T follicular helper cell (primary cell): ENCODE results near the gene OR51A7.
"Not testable (repeated sequence)": the region's sequence is repeated elsewhere in the genome, so short reads cannot be mapped to it uniquely, and the experiment has no call there.

ENCODE experiments used
- DNase-seq: peaks from one replicate; pipeline ENCODE4 v3.0.0-alpha.2; 2020; ENCODE audit warnings: low read depth
- total RNA-seq, 2 experiments: gene quantifications; one replicate each; lab custom pipeline; 2026; lab: John Stamatoyannopoulos, UW

The OR51A7 gene, protein sequence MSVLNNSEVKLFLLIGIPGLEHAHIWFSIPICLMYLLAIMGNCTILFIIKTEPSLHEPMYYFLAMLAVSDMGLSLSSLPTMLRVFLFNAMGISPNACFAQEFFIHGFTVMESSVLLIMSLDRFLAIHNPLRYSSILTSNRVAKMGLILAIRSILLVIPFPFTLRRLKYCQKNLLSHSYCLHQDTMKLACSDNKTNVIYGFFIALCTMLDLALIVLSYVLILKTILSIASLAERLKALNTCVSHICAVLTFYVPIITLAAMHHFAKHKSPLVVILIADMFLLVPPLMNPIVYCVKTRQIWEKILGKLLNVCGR
- total RNA-seq: 0 reads per million in 2 experiments

DNA sequence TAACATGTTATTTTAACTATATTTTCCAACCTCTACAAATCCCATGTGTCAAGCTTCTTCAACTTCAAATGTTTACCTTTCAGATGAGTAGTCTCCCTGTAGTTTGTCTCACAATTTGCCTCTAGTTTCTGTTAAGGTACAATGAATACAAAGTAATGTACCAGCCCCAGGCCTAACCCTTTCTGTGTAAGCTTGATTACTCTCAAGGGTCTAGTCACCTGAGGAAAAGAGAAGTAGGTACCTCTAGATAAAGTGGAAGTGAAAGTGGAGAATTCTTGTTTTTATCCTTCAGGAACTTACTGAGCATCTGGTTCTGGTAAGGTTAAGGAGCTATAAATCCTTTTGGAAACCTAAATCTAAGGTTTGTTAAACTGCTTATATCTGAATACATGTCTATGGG is at the start of gene OR51A7:
Gene OR51A7 (plus strand): TSS at position 300 of the 400 bp plus-strand sequence. CDS start 3,587 bp downstream, outside the sequence.
- DNase-seq: no peak

DNA sequence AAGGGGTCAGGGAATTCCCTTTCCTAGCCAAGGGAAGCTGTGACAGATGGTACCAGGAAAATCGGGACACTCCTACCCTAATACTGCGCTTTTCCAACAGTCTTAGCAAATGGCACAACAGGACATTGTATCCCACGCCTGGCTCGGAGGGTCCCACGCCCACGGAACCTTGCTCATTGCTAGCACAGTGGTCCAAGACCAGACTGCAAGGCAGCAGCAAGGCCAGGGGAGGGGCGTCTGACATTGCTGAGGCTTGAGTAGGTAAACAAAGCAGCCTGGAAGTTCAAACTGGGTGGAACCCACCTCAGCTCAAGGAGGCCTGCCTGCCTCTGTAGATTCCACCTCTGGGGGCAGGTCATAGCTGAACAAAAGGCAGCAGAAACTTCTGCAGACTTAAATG is 49.3 kb upstream of the OR51A7 start:
- DNase-seq: not testable (repeated sequence)

DNA sequence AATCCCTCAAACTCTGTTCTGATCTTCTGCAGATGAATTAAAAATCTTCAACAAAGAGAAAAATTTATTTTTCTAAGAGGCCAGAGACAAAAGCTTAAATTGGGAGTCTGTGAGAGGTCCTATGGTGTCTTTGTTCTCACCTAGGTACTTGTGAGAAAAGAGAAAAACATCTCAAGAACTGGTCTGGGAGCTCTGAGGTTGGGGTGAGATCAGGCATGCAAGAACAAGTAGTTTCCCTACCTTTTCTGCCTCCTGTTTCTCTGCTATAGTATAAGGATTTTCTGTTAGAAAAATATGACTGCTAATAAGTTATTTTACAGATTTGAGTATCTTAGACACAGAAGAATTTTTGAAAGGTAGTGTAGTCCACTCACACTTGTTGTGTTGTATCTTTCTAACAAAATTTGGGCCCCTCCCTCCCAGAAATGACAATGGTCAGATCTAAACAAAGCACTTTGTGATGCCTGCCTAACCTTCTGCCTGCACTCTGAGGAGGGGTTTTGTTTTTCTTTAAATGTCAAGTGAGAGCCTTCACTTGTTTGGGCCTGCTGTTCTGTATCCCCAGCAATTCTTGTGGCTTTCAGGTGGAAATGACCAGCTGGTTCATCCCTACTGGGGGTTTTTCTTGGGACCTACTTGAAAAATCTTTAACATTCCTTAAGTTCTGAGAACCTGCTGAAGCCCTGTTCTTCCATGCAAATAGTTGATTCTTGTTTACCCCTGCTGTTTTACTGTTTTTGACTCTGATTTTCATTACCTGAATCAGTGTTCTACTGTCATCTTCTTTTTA is 40.9 kb upstream of the OR51A7 start:
- no peak for DNase-seq

DNA sequence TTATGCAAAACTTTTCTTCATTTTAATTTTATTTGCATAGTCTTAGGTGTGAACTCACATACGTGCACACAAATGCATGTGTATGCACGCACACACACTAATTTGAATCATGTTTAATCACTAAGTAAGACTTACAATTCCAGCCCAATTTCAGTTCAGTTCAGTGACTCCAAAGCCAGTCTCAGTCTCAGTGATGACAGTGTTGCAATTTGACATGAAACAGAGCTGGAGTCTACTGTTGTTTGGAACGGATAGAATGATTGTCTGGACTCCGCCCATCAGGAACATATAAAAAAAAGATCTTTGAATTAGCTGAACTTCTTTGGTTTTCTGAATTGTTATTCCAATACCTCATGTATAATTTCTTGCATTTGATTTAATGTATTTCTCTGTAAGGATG is 39.7 kb upstream of the OR51A7 start:
- no peak for DNase-seq

DNA sequence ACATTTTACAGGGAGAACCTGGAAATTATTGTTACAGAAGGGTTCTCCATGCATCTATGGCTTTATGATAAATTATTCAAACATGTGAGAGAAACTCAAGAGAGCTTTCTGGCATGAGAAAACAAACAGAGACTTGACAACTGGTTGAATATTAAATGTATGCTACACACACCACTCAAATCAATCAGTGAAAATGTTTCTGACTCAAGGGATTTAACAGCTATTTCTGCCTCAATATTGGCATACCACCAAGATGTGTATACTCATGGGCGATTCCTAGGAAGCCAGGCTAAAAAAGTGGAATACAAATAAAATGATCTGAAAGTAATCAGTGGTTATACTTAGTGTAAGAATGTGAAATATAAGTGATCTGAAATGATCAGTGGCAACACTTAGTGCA is 37.7 kb upstream of the OR51A7 start:
- DNase-seq: no peak

DNA sequence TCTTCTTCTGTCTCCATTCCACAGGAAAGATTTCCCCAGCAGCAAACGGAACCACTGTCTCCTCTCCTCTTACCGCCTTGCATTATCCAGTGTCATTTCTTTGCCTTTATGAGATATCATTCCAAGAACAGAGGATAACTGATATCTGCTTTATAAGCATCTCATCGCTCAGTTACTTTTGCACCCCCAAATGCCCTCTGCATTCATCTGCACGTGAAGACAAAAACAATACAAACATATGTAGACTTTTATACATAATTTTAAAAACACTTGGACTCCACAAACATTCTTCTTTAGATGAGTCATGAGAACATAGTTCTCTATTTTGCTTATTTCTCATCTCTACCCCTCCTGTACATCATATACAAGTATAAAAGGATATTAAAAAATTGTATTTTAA is 22.4 kb upstream of the OR51A7 start:
- DNase-seq: no peak

DNA sequence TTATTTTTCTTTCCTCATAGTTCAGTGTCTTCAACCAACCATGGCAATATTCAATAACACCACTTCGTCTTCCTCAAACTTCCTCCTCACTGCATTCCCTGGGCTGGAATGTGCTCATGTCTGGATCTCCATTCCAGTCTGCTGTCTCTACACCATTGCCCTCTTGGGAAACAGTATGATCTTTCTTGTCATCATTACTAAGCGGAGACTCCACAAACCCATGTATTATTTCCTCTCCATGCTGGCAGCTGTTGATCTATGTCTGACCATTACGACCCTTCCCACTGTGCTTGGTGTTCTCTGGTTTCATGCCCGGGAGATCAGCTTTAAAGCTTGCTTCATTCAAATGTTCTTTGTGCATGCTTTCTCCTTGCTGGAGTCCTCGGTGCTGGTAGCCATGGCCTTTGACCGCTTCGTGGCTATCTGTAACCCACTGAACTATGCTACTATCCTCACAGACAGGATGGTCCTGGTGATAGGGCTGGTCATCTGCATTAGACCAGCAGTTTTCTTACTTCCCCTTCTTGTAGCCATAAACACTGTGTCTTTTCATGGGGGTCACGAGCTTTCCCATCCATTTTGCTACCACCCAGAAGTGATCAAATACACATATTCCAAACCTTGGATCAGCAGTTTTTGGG is 21.6 kb upstream of the OR51A7 start, which contains the start of gene OR51T1:
Gene OR51T1 (plus strand): TSS at position 41 of the 641 bp plus-strand sequence. CDS start 0 bp downstream, at position 41.
- no peak for DNase-seq

DNA sequence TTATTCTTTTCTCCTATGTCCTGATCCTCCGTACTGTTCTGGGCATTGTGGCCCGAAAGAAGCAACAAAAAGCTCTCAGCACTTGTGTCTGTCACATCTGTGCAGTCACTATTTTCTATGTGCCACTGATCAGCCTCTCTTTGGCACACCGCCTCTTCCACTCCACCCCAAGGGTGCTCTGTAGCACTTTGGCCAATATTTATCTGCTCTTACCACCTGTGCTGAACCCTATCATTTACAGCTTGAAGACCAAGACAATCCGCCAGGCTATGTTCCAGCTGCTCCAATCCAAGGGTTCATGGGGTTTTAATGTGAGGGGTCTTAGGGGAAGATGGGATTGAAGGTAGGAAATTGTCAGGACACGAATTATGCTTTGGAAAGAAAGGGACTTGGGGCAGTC is 21.0 kb upstream of the OR51A7 start:
- DNase-seq: no peak

DNA sequence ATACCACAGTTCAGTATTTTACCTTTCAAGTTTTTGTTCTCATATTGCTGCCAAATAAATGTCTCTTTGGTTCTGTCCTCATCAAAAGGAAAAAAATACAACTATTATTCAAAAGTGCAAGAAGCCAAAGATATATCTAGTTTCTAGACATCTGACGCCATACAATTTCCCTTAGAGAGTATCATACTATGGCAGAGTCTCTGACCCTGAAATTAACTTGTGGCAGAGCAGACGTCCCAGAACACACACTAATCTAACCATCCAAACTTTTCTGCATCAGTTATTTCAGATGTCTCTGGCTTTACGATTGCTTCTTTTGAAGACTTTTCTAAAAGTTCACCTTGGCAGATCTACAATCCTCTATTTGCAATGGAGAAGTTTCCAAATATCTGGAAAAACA is 19.2 kb upstream of the OR51A7 start:
- no peak for DNase-seq

DNA sequence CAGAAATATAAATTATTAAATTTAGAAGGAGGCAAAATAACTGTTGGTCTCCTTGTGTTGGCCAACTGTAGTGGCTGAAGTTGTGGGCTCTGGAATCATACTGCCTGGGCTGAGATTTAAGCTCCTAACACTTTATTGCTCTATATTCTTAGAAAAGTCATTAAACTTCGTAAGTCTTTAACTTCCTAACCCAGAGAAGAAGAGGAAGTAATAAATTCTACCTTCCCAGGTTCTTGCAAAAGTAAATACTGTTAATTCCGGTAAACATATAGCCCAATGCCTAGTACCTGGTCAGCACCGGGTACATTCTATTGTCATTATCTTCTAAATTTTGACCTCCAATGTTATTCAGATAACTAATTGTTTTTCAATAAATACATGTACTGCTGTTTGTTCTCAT is 17.4 kb upstream of the OR51A7 start:
- no peak for DNase-seq

DNA sequence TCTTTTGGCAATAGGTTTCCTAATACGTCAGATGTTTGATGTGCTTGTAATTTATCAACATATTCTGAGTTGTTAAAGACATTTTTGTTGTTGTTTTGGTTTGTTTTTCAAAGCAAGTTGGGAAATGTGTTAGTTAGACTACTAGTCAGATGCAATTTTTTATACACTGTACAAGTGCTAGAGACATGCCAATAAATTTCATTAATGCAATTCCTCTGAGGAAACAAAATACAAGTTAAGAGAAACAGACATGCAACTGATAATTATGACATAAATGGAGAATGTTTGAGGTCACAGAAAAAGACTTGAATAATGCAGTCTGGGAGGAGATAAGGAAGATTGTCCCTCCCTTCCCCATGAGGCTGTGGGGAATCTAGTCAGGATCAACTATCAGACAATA is 16.0 kb upstream of the OR51A7 start:
- DNase-seq: no peak

DNA sequence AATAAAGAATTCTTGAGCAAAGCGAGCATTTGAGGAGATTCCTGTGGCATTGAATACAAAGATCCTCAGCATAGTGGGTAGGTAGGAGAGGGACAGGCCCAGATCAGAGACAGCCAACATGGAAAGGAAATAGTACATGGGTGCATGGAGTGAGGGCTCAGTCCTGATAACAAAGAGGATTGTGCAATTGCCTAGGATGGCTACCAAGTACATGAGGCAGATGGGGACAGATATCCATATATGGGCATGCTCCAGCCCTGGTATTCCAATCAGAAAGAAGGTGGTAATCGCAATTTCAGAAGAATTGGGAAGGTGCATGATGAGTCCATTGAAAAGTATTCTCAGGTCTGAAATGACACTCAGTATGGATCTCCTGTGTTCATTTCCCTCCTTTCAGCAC is 13.3 kb upstream of the OR51A7 start:
- no peak for DNase-seq

DNA sequence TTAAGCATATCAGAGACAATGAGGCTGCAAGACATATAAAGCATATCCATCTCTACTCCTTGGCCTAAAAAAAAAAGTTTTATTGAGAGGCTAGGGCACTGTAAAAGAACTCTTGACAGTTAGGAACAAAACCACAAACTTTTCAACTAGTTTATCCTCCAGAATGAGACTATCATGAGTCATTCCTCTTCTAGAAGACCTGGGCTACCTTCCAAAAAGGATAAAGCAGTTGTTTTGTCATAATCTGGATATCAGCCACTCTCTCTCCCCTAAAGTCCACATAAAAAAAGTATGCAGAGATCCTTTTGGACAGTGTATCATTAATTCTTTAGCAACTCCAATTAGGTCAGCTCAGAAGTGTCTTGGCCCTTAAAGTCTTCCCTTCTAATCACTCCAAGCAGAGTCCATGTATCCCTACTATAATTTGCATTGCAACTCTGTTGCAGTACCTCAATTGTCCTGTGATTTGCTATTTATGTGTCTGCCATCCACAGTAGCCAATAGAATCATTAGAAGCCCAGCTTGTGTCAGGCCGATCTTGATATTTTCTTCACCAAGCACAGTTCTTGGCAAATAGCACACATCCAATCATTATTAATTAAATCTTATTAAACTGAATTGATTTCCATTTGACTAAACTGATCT is 11.5 kb upstream of the OR51A7 start:
- DNase-seq: no peak

DNA sequence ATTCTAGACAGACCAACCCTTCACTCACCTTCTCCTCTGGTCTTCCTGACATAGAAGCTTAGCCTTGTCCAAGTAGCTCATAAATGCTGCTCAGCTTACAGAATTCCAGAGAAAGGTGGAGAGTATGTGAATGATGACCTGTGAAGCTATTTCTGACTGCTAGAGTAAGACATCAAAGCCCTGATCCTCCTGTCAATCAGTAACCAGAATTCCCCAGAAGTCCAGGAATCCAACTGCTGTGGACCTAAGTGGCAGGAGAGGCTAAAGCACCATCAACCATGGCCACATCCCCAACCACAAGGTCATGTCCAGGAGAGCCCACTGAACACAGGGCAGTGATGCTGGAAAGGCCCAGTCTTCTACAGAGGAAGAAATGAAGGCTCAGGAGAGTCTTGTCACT is 13.0 kb downstream of the OR51A7 start:
- DNase-seq: no peak

DNA sequence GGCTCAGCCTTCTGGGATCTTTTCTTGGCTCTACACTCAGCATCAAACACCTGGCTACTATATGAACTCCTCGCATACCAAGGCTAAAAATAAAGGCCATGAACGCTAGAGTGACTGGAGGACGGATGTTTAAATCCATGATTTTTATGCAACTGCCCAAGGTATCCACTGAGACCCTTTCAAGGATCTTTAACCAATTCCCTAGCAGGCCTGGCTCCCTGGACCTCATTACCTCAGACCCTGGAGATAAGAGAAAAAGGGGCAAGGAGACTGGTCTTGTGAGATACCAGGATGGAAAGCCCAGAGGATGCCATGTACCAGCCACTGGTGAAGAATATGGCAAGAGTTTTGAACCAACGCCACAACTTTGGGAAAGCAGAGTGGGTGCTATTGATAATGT is 15.7 kb downstream of the OR51A7 start, which contains the start of gene OR51G2:
Gene OR51G2 (minus strand): TSS at position 101 of the 400 bp plus-strand sequence. CDS start 3,687 bp downstream, outside the sequence.
- no peak for DNase-seq

DNA sequence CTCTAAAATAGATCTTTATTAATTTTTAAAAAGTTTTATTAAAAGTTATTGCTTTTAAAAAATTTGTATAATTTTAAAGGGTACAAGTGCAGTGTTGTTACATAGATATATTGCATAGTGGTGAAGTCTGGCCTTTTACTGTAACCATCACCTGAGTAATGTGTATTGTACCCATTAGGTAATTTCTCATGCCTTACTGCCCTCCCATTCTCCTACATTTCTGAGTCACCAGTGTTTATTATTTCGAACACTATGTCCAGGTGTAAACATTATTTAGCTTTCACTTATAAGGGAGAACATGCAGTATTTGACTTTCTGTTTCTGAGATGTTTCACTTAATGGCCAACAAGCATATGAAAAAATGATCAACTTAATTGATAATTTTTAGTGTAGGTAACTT is 18.2 kb downstream of the OR51A7 start:
- DNase-seq: no peak

DNA sequence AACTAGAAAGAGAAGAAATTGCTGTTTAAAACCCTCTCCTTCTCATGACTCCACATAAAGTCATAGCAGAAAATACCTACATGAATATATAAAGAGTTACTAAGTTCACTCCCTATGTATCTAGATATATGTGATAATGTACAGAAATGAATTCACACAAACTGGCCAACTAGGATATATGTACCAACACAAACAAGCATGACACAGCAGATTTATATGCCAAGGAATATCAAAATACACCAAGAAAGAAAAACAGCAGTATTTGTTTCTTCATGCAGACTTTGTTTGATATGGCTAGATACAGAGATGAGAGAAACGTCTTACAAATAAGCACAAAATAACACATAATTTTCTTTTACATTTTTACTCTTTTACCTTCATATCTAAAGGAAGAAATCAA is 18.7 kb downstream of the OR51A7 start:
- DNase-seq: no peak

DNA sequence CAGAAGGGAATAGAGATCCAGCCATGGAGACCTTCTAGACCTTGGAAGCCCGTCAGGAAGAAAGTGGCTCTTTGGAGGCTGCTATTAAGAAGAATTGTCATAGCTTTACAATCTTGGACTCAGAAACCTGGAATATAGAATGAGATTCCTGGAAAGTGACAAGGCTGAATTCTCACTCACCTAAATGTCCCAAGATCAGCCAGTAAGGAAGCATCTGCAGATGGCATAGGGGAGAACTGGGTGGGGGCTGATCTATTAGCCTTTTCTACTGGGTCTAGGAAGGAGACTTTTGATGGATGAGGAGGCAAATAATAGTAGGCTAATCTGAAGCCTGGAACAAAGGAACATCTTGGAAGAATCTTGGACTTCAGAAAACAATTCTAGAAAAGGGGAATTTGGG is 20.7 kb downstream of the OR51A7 start, which contains the start of gene OR51G1:
Gene OR51G1 (minus strand): TSS at position 101 of the 400 bp plus-strand sequence. CDS start 0 bp downstream, at position 101.
- no peak for DNase-seq

DNA sequence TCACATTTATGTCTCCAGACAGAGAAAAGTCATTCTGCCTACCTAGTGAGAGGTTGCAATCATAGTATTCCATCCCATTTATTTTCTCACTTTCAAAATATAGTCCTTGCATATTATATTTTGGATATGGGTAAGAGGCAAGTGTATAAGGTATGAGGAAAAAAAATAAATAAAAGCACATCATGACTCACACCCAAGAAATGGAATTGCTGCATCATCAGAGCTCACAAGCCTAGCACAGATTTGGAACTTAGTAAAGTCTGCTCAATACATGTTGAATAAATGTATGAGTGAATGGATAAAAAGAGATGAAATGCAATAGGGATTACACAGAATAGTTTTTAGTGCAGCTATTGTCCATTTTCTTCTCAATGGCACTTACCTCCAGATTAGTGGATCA is 23.0 kb downstream of the OR51A7 start:
- DNase-seq: no peak

DNA sequence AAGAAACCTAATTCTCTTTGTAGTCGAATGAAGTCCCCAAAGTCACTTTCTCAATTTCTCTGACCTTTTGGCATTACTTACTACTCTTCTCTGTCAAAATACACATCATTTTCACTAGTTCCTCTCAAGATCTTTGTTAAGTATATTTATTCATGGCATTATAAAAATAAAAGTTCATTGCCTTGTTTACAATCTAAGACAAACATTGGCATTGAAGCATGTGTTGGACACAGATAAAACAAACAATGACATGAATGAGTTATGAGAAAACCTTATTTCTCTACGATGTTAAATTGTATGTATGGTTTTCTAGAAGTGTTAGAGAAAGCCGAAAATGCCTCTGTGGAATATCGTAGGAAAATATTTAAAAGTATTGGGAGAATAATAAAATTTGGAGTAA is 29.2 kb downstream of the OR51A7 start:
- no peak for DNase-seq

DNA sequence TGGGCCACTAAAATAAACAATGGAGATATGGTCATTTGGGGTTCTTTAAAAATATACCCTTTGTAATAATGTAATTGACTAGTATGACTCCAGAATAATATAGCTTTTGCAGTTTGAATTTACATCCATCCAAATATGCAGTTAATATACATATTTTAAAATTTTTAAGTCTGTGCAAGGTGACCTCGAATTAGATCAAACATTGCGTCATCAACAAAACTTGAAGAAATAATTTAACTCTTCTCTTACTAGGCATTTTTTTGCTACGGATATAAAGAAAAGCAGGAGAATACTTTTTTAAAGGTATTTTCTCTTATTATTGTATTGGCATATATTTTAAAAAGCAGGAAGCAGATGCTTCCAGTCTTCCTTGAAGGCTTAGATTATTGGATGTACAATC is 33.2 kb downstream of the OR51A7 start:
- no peak for DNase-seq

DNA sequence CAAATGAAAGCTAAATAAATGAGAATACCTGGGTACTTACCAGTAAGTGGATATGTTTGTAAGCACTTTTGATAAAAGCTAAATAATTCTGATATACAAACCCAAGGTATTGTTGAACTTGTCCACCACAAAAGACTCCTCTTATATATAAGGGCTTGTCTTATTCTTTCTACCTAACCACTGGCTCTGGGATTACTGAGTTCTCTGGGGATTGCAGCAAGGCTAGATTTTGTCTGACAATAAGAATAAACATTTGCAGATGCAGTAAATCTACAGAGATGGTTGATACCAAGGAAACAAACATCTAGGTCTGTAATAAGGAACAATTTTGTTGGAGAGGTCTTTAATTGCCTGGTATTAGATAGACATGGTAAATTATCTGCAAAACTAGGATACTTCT is 43.9 kb downstream of the OR51A7 start, which contains the start of gene OR51A4:
Gene OR51A4 (minus strand): TSS at position 101 of the 400 bp plus-strand sequence. CDS start 505 bp downstream, outside the sequence.
- DNase-seq: no peak
